Stimulated activated CD4-positive, alpha-beta T cell treated with anti-CD3 and anti-CD28 coated beads, Interleukin-12 subunit alpha, Interleukin-12 subunit beta, amount 100 ng/mL, for 48 hours (primary cell): ENCODE results near the gene TM4SF20.
"Not testable (repeated sequence)": the region's sequence is repeated elsewhere in the genome, so short reads cannot be mapped to it uniquely, and the experiment has no call there.

Source experiments
- DNase-seq, 3 donors: peaks; one replicate each; pipeline ENCODE4 v3.0.0-alpha.2; 2020; ENCODE audit warnings: low read depth in 2 of 3, low spot score in 1 of 3

The TM4SF20 gene

GRCh38 chr2:227367427-227367795 is 11.7 kb downstream of the TM4SF20 start:
- DNase-seq, result no peak

DNA sequence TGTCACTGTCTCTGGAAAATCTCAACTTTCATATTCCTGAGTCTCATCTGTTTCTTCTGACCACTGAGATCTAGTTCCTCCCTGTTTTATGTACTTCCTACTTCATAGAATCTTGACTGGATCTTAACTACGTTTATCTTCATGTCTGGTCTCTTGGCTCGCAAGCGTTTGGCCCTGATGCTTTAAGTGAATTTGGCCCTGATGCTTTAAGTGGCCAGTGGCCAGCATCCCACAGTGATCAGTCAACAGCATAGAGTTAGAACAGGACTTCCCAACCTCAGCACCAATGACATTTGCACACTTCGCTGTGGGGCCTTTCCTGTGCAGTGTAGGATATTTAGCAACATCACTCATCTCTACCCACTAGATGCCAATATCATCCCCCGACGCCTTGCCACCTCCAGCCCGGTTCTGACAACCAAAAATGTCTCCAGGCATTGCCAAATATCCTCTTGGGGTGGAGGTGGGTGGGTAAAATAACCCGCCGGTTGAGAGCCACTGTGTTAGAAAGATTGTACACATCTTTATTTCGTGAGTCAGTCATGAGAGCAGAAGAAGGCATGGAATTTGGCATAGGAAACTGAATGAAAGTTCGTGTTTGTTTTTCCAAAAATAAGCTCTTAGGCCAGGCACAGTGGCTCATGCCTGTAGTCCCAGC is 12.2 kb downstream of the TM4SF20 start:
- DNase-seq, result no peak

GRCh38 chr2:227365833-227366232 is 13.3 kb downstream of the TM4SF20 start:
- no peak for DNase-seq

- not testable (repeated sequence) for DNase-seq
Observed at GRCh38 chr2:227364585-227365263, 14.4 kb downstream of the TM4SF20 start.

- DNase-seq, result no peak
Observed at GRCh38 chr2:227363756-227364155, 15.3 kb downstream of the TM4SF20 start.

GRCh38 chr2:227360351-227360750 is 18.8 kb downstream of the TM4SF20 start:
- no peak for DNase-seq

- DNase-seq, result no peak
Observed at GRCh38 chr2:227351639-227352038, 27.5 kb downstream of the TM4SF20 start.

DNA sequence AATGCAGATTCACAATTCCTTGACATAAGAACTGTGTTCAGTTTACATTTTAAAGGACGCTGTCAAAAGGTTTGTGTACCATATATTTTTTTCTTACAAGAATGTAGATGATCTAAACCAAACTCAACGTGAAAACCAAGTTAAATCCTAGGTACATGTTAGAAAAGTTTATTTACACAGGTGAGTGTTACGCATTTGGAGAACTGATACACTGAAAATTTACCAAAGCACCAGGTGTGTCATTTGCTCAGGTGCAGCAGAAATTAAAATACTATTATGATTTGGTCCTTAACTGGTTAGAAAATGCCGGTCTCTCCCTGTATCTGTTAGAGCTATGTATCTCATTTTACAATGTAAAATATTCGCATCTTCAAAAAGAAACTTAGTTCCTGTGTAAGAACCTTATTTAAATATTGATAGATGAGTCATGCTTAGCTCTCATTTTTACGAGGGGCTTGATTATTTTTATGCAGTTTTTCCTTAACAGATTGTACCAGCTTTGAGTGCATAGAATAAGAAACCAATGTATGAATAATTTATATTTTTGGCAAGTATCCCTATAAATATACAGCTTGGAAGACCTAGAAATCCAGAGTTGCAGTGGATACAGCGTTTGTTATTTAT is 29.0 kb downstream of the TM4SF20 start:
- DNase-seq, result no peak

GRCh38 chr2:227348324-227348723 is 30.8 kb downstream of the TM4SF20 start:
- DNase-seq, result no peak

GRCh38 chr2:227347117-227347516 is 32.0 kb downstream of the TM4SF20 start:
- no peak for DNase-seq

GRCh38 chr2:227344231-227344630 is 34.9 kb downstream of the TM4SF20 start:
- no peak for DNase-seq

- no peak for DNase-seq
Observed at GRCh38 chr2:227341553-227341952, 37.6 kb downstream of the TM4SF20 start.

- DNase-seq, result no peak
Observed at GRCh38 chr2:227340106-227340505, 39.0 kb downstream of the TM4SF20 start.

DNA sequence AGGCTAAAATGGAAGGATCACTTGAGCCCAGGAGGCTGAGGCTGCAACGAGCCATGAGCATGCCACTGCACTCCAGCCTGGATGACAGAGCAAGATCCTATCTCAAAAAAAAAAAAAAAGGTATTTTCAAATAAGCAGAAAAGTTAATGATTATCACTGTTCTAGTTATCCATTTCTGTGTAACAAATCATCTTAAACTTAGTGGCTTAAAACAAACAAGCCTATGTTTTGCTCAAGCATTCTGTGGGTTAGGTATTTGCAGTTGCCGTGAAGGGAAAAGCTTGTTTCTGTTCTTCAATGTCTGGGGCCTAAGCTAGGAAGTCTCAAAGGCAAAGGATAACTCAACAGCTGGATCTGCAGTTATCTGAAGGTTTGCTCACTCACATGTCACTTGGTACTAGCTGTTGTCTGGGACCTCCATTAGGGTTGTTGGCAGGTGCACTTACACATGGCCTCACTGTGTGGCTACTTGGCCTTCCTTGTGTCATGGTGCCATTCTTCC is 40.0 kb downstream of the TM4SF20 start:
- no peak for DNase-seq

- no peak for DNase-seq
Observed at GRCh38 chr2:227337442-227337841, 41.7 kb downstream of the TM4SF20 start.

DNA sequence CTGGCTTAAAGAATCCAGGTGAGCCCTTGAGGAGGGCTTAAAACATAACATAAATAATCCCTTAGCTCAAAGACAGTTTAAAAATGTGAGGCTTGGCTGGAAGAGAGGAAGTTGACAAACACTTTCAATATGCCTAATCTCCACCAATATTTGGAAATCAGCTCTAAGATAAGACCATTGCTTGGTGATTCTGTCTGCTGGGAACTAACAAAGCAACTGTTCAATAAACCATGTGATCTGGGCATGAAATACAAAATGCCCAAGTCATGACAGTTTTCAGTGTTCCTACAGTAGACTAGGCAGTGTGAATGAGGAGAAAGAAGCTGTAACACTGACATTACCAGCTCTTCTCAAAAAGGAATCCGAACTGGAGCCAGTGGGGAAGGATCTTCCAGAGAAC is 43.4 kb downstream of the TM4SF20 start:
- DNase-seq, result no peak

DNA sequence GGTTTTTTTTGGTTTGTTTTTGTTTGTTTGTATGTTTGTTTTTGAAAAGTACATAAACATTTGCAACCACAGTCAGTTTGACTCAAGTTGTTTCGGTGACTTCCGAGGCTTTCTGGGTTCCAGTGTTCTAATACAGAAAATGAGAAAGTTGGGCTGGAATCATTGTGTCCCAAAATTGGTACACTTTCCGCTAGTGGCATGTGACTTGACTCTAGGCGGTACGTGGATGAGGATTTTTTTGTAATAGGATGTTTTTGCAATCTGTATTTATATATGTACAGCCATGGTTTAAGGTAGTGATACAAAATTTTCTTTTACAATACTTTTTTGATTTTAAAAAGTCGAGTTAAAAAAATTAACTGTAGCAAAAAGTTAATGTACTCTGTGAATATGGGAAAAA is 52.3 kb downstream of the TM4SF20 start:
- DNase-seq, result no peak

GRCh38 chr2:227325839-227326195 is 53.3 kb downstream of the TM4SF20 start:
- no peak for DNase-seq

DNA sequence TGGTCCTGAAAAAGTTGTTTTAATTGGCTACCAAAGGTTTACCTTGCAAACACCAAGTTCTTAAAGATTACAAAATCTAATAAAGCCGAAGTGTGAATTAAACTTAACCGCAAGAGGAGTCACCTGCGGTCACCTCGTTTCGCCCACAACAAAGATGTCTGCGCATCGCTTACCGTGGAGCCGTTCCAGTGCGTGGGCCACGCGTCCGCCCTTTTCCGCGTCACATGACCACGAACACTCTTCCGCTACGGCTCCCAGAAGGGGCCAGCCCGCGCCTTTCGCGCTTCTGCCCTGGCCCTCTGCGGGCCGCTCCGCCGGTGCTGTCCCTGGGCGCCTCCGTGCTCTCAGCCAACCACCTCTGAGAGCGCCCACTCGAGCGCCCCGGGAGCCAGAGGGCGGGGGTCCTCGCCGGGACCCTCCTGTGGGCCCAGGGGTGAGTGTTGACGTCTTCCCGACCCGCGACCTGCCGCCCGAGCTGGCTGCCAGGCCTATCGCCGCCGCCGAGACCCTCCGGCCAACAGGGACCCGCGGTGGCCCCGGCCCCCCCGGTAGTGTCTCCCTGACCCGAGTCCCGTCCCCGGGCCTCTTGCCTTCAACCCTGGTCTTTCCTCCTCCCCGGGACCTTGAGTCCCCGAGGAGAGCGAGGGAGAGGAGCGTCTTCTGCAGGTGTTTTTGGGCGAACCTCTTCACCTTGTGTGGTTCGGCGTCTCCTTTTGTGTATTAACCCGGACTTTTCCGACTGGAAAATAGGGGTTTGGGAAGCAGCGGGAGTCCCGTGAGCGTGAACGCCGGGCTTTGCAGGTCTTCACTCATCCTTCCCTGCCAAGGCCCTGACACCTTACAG is 53.9 kb downstream of the TM4SF20 start, which contains the start of gene MFF:
TSS of gene MFF (plus strand) at position 257 of the 844 bp plus-strand sequence. CDS start 5,415 bp downstream, outside the sequence.
- DNase-seq, result peak; percentile 89 to 93 (median 92)

DNA sequence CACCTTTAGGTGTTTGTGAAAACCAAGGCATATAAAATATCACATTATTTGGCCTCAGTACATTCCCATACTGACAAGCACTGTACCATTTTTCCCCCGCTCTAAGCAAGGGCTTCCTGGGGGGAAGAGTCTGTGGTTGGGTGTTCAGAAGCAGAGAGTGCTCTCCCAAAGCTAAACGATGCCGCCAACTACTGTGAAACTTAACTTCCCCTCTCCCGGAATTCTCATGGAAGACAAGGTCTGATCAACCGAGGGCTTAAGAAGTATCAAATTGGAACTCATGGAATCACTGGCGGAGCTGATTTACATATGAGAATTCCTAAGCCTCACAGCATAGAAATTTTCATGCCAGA is 54.5 kb downstream of the TM4SF20 start:
- peak in 1 of 3 donors; percentile 8 for DNase-seq

- DNase-seq, result no peak
Observed at GRCh38 chr2:227323818-227324217, 55.3 kb downstream of the TM4SF20 start.
